ENCODE results near the gene DCBLD1. TPM values are rescaled to one million over a fixed set of nuclear protein-coding genes. Genes with fewer than 3 reads are reported as not detected.

DCBLD1 gene
- total RNA-seq, 2 experiments from 2014 or later = 1.3 to 1.4 TPM

DNA sequence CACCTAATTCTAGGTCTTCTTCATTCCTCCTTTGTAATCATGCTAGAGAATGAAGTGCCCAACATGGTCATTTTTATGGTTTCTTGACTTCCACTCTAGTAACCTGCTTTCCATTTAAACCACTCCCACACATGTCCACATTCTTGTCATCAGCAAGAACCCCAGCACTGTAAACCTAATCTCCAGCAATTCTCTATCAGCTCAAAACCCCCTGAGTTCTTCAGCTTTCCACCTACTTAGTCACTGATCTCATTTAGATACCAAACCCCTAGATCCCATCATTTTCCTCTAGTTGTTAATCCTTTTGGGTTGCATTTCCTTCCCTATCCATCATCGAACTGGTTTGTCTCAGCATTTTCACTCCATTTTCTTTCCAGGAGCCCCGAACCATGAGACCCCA is 70.1 kb downstream of the DCBLD1 start:
- ChIA-PET POLR2A (interaction anchor here (1.2 kb wide), 1 partner anchor 50 kb away, joined by 4 read pairs; the partner anchor contains the start of gene GOPC), CTCF (interaction anchor here (0.8 to 1.4 kb wide), 3 partner anchors 52 to 74 kb away, joined by 3 to 4 read pairs (median 3); no protein-coding TSS in a partner anchor)
- no peak for ATAC-seq (ENCODE audit: poor library complexity)
- Histone ChIP-seq H3K27me3 (ENCODE audit: control insufficient read depth in 1 of 2, insufficient read depth in 2 of 2, low read length in 2 of 2) (no peaks in the 10 kb centered on the region), H3K4me1 (ENCODE audit: insufficient read depth, low read length) (peaks cover 29% of the 10 kb centered on the region), H3K9me3 (ENCODE audit: control insufficient read depth in 1 of 2, insufficient read depth in 1 of 2, low read length in 2 of 2) (no peaks in the 10 kb centered on the region), H3K4me3 (ENCODE audit: low read length) (no peak overlapping the region), H3K27ac (ENCODE audit: low read depth in 1 of 2, low read length in 2 of 2) (no peak overlapping the region), H3K36me3 (ENCODE audit: insufficient read depth, low read length) (no peaks in the 10 kb centered on the region)
- Mint-ChIP-seq H3K36me3 (ENCODE audit: low read depth) (no peaks in the 10 kb centered on the region), H3K9me3 (no peaks in the 10 kb centered on the region), H3K4me3 (no peak overlapping the region), H3K4me1 (ENCODE audit: low read depth) (peaks cover 30% of the 10 kb centered on the region), H3K27me3 (no peaks in the 10 kb centered on the region), H3K27ac (no peak overlapping the region)
- intact Hi-C loops (cut with DNase I, micrococcal nuclease) = no loop called here
- TF ChIP-seq, protein P1, sequence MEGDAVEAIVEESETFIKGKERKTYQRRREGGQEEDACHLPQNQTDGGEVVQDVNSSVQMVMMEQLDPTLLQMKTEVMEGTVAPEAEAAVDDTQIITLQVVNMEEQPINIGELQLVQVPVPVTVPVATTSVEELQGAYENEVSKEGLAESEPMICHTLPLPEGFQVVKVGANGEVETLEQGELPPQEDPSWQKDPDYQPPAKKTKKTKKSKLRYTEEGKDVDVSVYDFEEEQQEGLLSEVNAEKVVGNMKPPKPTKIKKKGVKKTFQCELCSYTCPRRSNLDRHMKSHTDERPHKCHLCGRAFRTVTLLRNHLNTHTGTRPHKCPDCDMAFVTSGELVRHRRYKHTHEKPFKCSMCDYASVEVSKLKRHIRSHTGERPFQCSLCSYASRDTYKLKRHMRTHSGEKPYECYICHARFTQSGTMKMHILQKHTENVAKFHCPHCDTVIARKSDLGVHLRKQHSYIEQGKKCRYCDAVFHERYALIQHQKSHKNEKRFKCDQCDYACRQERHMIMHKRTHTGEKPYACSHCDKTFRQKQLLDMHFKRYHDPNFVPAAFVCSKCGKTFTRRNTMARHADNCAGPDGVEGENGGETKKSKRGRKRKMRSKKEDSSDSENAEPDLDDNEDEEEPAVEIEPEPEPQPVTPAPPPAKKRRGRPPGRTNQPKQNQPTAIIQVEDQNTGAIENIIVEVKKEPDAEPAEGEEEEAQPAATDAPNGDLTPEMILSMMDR (IDR thresholded peaks at IDR 0.05) = no peak
- DNase-seq = no peak

DNA sequence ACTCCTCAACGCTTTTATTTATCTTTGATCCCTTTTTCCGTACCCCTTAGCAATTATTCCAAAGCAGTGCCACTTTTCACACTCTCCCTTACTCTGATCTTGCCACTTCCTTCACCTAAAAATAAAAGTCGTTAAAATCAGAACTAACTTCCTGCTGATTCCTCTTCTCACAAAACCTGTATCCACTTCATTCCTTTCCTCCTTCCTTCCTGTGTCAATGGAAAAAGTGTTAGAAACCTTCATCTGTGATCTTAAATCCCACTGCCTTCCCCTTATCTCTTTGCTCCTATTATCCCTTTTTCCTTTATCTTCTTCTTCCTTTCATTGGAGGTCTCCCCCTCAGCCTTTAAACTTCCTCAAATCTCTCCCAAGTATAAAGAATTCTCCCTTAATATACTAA is 70.7 kb downstream of the DCBLD1 start:
- TF ChIP-seq, protein P1 (IDR thresholded peaks at IDR 0.05) = no peak
- no peaks in the 10 kb centered on the region for H3K27me3 Mint-ChIP-seq
- ChIA-PET POLR2A (no interaction called here), CTCF (interaction anchor here (0.8 to 1.3 kb wide), 2 partner anchors 52 to 75 kb away, joined by 3 to 4 read pairs; no protein-coding TSS in a partner anchor)
- H3K36me3 Mint-ChIP-seq (ENCODE audit: low read depth) = no peaks in the 10 kb centered on the region
- Histone ChIP-seq H3K9me3 (ENCODE audit: control insufficient read depth in 1 of 2, insufficient read depth in 1 of 2, low read length in 2 of 2) (no peaks in the 10 kb centered on the region), H3K4me3 (ENCODE audit: low read length) (no peak overlapping the region), H3K4me1 (ENCODE audit: insufficient read depth, low read length) (peaks cover 24% of the 10 kb centered on the region), H3K27me3 (ENCODE audit: control insufficient read depth in 1 of 2, insufficient read depth in 2 of 2, low read length in 2 of 2) (no peaks in the 10 kb centered on the region), H3K27ac (ENCODE audit: low read depth in 1 of 2, low read length in 2 of 2) (no peak overlapping the region), H3K36me3 (ENCODE audit: insufficient read depth, low read length) (no peaks in the 10 kb centered on the region)
- intact Hi-C loops (cut with DNase I, micrococcal nuclease) = no loop called here
- ATAC-seq (ENCODE audit: poor library complexity) (no peak), DNase-seq (no peak)
- no peak overlapping the region for H3K27ac Mint-ChIP-seq
- H3K4me1 Mint-ChIP-seq (ENCODE audit: low read depth) = peaks cover 29% of the 10 kb centered on the region
- H3K9me3 Mint-ChIP-seq = no peaks in the 10 kb centered on the region
- H3K4me3 Mint-ChIP-seq = no peak overlapping the region

DNA sequence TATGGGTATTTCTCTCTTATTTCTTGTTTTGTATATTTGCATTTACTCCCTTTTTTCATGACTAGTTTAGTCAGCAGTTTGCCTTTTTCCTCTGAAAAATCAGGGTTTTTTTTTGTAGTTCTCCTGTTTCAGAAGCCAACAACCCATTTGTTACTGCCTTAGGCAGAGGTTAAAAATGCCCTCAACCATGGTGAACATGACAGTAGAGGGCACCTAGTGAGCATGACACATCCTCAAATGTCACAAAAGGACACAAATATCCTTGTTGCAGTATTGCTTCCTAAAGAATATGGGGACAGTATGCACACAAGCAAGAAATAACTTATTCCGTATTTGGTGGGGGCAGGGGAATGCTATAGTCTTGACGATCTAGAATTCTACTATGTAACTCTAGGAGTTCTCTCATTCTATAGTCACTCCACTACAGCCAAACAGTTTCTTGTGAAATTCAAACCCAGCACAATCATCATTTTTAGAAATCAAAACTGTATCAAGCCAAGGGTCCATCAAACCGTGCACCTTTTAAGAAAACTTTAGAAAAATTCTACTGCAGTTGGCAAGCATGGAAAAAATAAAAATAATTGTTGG is 72.9 kb downstream of the DCBLD1 start:
- Mint-ChIP-seq H3K4me1 (ENCODE audit: low read depth) (peaks cover 8% of the 10 kb centered on the region), H3K27me3 (no peaks in the 10 kb centered on the region), H3K27ac (no peak overlapping the region), H3K36me3 (ENCODE audit: low read depth) (peaks cover 1% of the 10 kb centered on the region), H3K9me3 (no peaks in the 10 kb centered on the region), H3K4me3 (no peak overlapping the region)
- H3K4me3 ChIP-seq (ENCODE audit: low read length) = no peak overlapping the region
- CTCF ChIA-PET = interaction anchor here (0.7 to 2.0 kb wide), 5 partner anchors 74 to 1760 kb away, joined by 3 to 15 read pairs (median 5); no protein-coding TSS in a partner anchor
- TF ChIP-seq, protein P1 (IDR thresholded peaks at IDR 0.05) = no peak
- DNase-seq (no peak), ATAC-seq (ENCODE audit: poor library complexity) (no peak)
- no peaks in the 10 kb centered on the region for H3K27me3 ChIP-seq (ENCODE audit: control insufficient read depth in 1 of 2, insufficient read depth in 2 of 2, low read length in 2 of 2)
- POLR2A ChIA-PET = interaction anchor here (1.0 kb wide), 1 partner anchor 24 kb away, joined by 3 read pairs; no protein-coding TSS in a partner anchor
- no peaks in the 10 kb centered on the region for H3K36me3 ChIP-seq (ENCODE audit: insufficient read depth, low read length)
- intact Hi-C loops (cut with DNase I, micrococcal nuclease) = loop anchor here in 1 of 2 experiments (5.0 kb wide), 1 partner anchor 208 kb away; no protein-coding TSS in a partner anchor
- H3K27ac ChIP-seq (ENCODE audit: low read depth in 1 of 2, low read length in 2 of 2) = no peak overlapping the region
- H3K4me1 ChIP-seq (ENCODE audit: insufficient read depth, low read length) = peaks cover 7% of the 10 kb centered on the region
- H3K9me3 ChIP-seq (ENCODE audit: control insufficient read depth in 1 of 2, insufficient read depth in 1 of 2, low read length in 2 of 2) = no peaks in the 10 kb centered on the region
